Right forelimb (tissue), 1 donor: ENCODE results near the gene USP17L10.
"Not testable (repeated sequence)": the region's sequence is repeated elsewhere in the genome, so short reads cannot be mapped to it uniquely, and the experiment has no call there.

ENCODE experiments used
- DNase-seq: peaks from one replicate; pipeline ENCODE4 v3.0.0-alpha.2; 2018

The USP17L10 gene, protein sequence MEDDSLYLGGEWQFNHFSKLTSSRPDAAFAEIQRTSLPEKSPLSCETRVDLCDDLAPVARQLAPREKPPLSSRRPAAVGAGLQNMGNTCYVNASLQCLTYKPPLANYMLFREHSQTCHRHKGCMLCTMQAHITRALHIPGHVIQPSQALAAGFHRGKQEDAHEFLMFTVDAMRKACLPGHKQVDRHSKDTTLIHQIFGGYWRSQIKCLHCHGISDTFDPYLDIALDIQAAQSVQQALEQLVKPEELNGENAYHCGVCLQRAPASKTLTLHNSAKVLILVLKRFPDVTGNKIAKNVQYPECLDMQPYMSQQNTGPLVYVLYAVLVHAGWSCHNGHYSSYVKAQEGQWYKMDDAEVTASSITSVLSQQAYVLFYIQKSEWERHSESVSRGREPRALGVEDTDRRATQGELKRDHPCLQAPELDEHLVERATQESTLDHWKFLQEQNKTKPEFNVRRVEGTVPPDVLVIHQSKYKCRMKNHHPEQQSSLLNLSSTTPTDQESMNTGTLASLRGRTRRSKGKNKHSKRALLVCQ

DNA sequence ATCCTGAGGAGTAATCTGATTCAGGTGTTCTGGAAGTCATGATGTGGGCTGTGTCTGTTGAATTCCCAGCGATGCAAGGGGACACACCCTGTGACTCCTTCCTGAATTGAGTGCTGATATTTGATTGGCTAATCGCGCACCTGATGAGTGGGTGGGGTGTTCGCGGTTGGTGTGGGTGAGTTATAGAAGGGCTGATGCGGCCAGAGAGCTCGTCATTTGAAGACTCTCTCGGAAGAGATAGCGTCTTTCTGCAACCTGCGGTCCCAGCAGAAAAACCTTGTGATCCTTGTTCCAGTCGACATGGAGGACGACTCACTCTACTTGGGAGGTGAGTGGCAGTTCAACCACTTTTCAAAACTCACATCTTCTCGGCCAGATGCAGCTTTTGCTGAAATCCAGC lies at the start of gene USP17L10:
TSS of gene USP17L10 (plus strand) at position 301 of the 400 bp plus-strand sequence. CDS start at position 301, 0 bp downstream.
- DNase-seq: not testable (repeated sequence)

DNA sequence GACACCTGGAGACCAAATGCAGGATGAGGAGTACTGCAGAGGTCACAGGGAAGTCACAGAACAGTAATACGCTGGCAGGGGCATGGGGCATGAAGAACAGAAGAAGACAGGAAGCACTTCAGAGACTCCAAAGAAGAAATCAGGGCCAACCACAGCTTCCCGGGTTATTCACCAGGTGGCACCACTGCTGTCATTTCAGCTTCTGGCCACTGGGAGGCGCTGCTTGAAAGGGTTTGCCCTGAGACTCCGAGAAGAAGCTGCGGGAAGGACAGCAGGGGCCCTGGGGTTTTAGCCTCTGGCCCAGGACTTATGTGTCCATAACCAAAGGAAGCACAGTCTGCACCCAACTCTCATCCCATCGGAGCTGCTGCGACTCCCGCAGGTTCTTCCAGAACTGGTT lies 44.5 kb upstream of the USP17L10 start:
- DNase-seq: not testable (repeated sequence)

DNA sequence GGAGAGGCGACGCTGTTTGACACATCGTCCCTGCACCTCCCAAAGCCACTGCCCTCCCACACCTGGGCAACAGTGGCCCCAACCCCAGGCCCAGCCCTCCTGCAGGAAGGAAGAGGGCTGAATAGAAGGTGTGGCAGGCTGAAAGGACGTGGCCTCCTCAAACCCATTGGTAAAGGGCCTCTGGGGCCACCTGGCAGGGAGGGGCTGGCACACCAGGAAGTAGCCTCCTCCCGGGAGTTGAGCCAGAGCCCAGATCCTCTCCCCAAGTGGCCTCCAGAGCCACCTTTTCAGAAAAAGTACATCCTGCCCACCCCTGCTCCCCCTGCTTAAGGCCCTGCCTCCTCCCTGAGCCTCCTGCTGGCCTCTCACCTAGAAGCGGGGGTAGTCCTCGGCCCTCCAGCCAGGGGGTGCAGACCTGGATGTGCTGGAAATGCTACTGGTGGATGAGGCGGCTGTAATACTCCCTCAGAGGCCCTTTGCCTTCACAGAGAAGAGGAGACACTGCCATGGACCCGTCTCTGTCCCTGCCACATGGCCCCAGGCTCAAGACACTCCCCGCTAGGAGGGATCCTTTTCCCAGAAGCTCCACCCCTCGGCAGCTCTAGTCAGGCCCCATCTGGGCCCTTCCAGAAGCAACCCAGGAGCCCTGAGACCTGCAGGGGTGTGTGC lies 40.5 kb upstream of the USP17L10 start, which contains the start of gene FAM90A26:
TSS of gene FAM90A26 (plus strand) at position 619 of the 669 bp plus-strand sequence. CDS start 2,764 bp downstream, outside the sequence.
- DNase-seq: not testable (repeated sequence)

DNA sequence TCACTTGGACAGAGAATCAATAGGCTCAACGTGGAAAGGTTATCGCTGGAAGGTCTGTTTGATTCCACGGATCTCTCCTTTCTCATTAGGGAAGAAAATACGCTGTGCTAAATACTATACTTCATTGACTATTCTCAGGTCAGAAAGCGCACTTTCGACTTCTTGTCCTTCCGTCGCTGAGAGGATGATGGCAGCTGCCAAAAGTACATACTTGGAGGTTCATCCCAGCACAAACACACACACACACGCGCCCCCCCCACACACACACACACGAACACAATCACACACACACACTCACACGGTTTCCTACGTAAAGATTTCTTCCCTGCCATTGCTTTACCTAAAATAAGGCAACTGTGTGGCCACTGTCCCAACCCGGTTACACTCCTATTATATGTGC lies 4.2 kb downstream of the USP17L10 start:
- DNase-seq: not testable (repeated sequence)

DNA sequence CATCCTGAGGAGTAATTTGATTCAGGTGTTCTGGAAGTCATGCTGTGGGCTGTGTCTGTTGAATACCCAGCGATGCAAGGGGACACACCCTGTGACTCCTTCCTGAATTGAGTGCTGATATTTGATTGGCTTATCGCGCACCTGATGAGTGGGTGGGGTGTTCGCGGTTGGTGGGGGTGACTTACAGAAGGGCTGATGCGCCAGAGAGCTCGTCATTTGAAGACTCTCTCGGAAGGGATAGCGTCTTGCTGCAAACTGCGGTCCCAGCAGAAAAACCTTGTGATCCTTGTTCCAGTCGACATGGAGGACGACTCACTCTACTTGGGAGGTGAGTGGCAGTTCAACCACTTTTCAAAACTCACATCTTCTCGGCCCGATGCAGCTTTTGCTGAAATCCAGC lies 4.6 kb downstream of the USP17L10 start, which contains the start of gene USP17L11:
TSS of gene USP17L11 (plus strand) at position 301 of the 400 bp plus-strand sequence. CDS start at position 301, 0 bp downstream.
- DNase-seq: not testable (repeated sequence)

DNA sequence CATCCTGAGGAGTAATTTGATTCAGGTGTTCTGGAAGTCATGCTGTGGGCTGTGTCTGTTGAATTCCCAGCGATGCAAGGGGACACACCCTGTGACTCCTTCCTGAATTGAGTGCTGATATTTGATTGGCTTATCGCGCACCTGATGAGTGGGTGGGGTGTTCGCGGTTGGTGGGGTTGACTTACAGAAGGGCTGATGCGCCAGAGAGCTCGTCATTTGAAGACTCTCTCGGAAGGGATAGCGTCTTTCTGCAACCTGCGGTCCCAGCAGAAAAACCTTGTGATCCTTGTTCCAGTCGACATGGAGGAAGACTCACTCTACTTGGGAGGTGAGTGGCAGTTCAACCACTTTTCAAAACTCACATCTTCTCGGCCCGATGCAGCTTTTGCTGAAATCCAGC lies 9.4 kb downstream of the USP17L10 start, which contains the start of gene USP17L12:
TSS of gene USP17L12 (plus strand) at position 301 of the 400 bp plus-strand sequence. CDS start at position 301, 0 bp downstream.
- not testable (repeated sequence) for DNase-seq

DNA sequence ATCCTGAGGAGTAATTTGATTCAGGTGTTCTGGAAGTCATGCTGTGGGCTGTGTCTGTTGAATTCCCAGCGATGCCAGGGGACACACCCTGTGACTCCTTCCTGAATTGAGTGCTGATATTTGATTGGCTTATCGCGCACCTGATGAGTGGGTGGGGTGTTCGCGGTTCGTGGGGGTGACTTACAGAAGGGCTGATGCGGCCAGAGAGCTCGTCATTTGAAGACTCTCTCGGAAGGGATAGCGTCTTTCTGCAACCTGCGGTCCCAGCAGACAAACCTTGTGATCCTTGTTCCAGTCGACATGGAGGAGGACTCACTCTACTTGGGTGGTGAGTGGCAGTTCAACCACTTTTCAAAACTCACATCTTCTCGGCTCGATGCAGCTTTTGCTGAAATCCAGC lies 14.1 kb downstream of the USP17L10 start, which contains the start of gene USP17L13:
TSS of gene USP17L13 (plus strand) at position 301 of the 400 bp plus-strand sequence. CDS start at position 301, 0 bp downstream.
- not testable (repeated sequence) for DNase-seq

DNA sequence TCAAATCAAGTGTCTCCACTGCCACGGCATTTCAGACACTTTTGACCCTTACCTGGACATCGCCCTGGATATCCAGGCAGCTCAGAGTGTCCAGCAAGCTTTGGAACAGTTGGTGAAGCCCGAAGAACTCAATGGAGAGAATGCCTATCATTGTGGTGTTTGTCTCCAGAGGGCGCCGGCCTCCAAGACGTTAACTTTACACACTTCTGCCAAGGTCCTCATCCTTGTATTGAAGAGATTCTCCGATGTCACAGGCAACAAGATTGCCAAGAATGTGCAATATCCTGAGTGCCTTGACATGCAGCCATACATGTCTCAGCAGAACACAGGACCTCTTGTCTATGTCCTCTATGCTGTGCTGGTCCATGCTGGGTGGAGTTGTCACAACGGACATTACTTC lies 19.8 kb downstream of the USP17L10 start:
- DNase-seq: not testable (repeated sequence)

DNA sequence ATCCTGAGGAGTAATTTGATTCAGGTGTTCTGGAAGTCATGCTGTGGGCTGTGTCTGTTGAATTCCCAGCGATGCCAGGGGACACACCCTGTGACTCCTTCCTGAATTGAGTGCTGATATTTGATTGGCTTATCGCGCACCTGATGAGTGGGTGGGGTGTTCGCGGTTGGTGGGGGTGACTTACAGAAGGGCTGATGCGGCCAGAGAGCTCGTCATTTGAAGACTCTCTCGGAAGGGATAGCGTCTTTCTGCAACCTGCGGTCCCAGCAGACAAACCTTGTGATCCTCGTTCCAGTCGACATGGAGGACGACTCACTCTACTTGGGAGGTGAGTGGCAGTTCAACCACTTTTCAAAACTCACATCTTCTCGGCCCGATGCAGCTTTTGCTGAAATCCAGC lies 23.6 kb downstream of the USP17L10 start, which contains the start of gene USP17L15:
TSS of gene USP17L15 (plus strand) at position 301 of the 400 bp plus-strand sequence. CDS start at position 301, 0 bp downstream.
- DNase-seq: not testable (repeated sequence)

DNA sequence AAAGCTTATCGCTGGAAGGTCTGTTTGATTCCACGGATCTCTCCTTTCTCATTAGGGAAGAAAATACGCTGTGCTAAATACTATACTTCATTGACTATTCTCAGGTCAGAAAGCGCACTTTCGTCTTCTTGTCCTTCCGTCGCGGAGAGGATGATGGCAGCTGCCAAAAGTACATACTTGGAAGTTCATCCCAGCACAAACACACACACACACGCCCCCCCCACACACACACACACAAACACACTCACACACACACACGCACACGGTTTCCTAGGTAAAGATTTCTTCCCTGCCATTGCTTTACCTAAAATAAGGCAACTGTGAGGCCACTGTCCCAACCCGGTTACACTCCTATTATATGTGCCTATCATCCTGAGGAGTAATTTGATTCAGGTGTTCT lies 28.0 kb downstream of the USP17L10 start:
- not testable (repeated sequence) for DNase-seq

DNA sequence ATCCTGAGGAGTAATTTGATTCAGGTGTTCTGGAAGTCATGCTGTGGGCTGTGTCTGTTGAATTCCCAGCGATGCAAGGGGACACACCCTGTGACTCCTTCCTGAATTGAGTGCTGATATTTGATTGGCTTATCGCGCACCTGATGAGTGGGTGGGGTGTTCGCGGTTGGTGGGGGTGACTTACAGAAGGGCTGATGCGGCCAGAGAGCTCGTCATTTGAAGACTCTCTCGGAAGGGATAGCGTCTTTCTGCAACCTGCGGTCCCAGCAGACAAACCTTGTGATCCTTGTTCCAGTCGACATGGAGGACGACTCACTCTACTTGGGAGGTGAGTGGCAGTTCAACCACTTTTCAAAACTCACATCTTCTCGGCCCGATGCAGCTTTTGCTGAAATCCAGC lies 33.1 kb downstream of the USP17L10 start, which contains the start of gene USP17L17:
TSS of gene USP17L17 (plus strand) at position 301 of the 400 bp plus-strand sequence. CDS start at position 301, 0 bp downstream.
- not testable (repeated sequence) for DNase-seq

DNA sequence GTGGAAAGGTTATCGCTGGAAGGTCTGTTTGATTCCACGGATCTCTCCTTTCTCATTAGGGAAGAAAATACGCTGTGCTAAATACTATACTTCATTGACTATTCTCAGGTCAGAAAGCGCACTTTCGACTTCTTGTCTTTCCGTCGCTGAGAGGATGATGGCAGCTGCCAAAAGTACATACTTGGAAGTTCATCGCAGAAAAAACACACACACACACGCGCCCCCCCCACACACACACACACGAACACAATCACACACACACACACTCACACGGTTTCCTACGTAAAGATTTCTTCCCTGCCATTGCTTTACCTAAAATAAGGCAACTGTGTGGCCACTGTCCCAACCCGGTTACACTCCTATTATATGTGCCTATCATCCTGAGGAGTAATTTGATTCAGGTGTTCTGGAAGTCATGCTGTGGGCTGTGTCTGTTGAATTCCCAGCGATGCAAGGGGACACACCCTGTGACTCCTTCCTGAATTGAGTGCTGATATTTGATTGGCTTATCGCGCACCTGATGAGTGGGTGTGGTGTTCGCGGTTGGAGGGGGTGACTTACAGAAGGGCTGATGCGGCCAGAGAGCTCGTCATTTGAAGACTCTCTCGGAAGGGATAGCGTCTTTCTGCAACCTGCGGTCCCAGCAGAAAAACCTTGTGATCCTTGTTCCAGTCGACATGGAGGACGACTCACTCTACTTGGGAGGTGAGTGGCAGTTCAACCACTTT lies 37.7 kb downstream of the USP17L10 start, which contains the start of gene USP17L18:
TSS of gene USP17L18 (plus strand) at position 678 of the 728 bp plus-strand sequence. CDS start at position 678, 0 bp downstream.
- DNase-seq: peak; percentile 18

DNA sequence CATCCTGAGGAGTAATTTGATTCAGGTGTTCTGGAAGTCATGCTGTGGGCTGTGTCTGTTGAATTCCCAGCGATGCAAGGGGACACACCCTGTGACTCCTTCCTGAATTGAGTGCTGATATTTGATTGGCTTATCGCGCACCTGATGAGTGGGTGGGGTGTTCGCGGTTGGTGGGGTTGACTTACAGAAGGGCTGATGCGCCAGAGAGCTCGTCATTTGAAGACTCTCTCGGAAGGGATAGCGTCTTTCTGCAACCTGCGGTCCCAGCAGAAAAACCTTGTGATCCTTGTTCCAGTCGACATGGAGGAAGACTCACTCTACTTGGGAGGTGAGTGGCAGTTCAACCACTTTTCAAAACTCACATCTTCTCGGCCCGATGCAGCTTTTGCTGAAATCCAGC lies 42.6 kb downstream of the USP17L10 start, which contains the start of gene USP17L19:
TSS of gene USP17L19 (plus strand) at position 301 of the 400 bp plus-strand sequence. CDS start at position 301, 0 bp downstream.
- not testable (repeated sequence) for DNase-seq

DNA sequence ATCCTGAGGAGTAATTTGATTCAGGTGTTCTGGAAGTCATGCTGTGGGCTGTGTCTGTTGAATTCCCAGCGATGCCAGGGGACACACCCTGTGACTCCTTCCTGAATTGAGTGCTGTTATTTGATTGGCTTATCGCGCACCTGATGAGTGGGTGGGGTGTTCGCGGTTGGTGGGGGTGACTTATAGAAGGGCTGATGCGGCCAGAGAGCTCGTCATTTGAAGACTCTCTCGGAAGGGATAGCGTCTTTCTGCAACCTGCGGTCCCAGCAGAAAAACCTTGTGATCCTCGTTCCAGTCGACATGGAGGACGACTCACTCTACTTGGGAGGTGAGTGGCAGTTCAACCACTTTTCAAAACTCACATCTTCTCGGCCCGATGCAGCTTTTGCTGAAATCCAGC lies 47.4 kb downstream of the USP17L10 start, which contains the start of gene USP17L20:
TSS of gene USP17L20 (plus strand) at position 301 of the 400 bp plus-strand sequence. CDS start at position 301, 0 bp downstream.
- not testable (repeated sequence) for DNase-seq
